GM19395 (cell line): ENCODE measurements around the gene IL20RB.
"Not testable (repeated sequence)": the region's sequence is repeated elsewhere in the genome, so short reads cannot be mapped to it uniquely, and the experiment has no call there.

Source experiments
- ATAC-seq: cut with Tn5 transposase; IDR thresholded peaks from one replicate; pipeline ENCODE4 v1.9.1; 2021; ENCODE audit warnings: mild to moderate bottlenecking, moderate library complexity; ENCODE audit not compliant: unreplicated experiment

The IL20RB gene

GRCh38 chr3:136982520-136983138 is 24.8 kb downstream of the IL20RB start:
- no peak for ATAC-seq

DNA sequence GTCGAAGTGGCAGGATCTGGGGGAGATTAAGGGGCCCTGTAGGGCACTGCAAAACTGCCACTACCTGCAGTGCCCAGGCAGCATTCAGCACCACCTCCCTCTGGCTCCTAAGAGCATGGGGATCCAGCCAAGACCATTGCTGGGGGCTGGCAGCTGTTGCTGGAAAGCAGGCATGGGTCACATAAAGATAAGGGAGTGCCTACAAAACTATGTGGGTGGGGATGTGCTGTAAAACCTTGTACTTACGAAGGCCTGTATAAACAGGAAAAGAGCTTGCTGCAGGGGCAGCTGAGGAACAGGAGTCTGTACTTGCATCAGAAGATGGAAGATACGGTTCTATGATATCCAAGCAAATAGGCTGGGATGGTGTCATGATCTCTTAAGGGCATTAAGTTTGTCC is 27.1 kb downstream of the IL20RB start:
- ATAC-seq = no peak

GRCh38 chr3:136987398-136987980 is 29.7 kb downstream of the IL20RB start:
- not testable (repeated sequence) for ATAC-seq

DNA sequence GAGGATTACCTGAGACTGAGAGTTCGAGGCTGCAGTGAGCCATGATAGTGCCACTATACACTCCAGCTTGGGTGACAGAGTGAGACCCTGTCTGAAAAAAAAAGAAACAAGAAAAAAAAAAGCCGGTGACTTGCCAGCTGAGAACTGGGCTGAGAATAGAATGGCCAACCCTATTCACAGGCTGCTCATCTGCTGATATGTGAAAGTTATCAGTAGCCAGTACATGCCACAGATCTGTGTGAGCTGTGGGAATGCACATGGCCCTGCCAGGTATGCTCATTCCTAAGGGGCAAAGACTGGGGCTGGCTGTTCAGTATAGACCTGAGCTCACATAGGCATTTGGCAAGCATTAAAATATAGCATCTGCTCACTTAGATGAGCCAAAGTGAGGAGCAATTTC is 30.9 kb downstream of the IL20RB start:
- ATAC-seq = no peak

DNA sequence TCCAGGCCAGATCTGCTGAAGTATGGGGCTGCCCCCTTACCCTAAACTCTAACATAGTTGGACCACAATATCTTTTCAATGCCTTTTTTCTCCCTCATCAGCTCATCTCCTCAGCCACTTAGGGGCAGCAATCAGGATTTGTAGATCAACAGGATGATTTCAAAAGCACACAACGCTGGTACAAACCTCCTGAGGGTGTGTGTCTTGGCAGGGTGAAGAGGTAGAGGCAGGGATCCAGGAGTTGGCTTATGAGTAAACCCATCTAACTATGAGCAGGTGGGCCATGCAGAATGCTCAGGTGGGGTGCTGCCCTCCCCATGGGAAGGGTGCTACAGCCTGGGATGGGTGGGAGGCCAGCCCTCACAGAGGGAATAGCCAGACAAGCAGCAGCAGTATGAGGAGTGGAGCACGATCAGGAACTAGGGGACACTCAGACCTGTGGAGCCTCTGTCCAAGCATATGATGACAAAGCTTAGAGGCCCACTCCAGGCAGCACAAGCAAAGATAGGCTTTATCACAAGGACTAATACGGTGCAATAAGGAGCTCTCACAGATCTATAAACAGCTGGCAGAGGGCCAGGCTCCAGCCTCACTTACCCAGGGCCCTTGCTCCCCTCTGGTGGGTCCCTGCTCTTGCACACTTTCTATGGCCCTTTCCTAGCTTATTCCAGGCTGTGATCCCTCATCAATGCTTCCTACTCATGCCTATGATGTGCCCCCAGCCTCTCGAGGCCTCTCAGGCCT is 32.2 kb downstream of the IL20RB start:
- no peak for ATAC-seq

GRCh38 chr3:136990826-136991225 is 33.0 kb downstream of the IL20RB start:
- no peak for ATAC-seq

- ATAC-seq = no peak
These were observed 34.3 kb downstream of the IL20RB start for GRCh38 chr3:136992115-136992514.

- ATAC-seq = no peak
These were observed 37.2 kb downstream of the IL20RB start for GRCh38 chr3:136994772-136995516.

GRCh38 chr3:136995652-136996051 is 37.9 kb downstream of the IL20RB start:
- ATAC-seq = no peak

- no peak for ATAC-seq
These were observed 42.3 kb downstream of the IL20RB start for GRCh38 chr3:137000039-137000438.

- ATAC-seq = not testable (repeated sequence)
These were observed 49.6 kb downstream of the IL20RB start for GRCh38 chr3:137007376-137007775.

- ATAC-seq = no peak
These were observed 50.3 kb downstream of the IL20RB start for GRCh38 chr3:137008131-137008530.

DNA sequence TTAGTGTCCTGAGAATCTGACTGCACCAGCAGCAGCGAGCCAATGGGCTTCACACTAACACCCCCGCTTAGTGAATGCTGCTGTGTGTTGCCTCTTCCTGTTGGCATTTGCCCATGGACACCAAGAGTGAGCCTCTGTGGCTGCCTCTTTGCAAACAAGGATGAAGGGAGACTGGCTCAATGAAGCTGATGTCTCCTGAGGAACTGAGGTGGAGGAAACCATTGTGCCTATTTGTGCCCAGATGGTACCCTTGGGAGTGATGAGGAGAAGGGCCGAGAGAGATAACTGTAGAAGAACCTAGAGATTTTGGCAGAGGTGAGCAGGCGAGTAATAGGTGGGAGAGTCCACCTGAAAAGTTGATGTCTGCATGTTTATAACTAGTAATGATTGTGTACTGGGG is 51.2 kb downstream of the IL20RB start:
- no peak for ATAC-seq

GRCh38 chr3:137010137-137010536 is 52.4 kb downstream of the IL20RB start:
- no peak for ATAC-seq

DNA sequence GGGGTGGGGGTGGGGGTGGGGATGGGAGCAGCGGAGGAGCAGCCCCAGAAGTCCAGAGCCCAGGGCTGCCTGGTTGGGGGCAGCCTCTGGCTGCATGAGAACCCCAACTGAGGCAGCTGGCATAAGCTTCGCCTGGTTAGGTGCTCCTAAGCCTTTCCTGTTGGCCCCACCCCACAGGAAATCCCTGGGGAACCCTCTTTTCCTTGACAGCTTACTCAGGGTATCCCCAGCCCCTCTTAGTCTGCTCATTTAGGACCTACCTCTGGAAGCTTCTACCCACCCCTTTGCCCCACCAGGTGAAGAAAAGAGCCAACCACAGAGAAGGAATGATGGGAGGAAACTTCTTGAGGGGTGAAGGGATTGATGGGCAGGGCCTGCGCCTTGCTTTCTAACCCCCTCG is 53.4 kb downstream of the IL20RB start:
- ATAC-seq = no peak

- no peak for ATAC-seq
These were observed 54.3 kb downstream of the IL20RB start for GRCh38 chr3:137012097-137012501.

DNA sequence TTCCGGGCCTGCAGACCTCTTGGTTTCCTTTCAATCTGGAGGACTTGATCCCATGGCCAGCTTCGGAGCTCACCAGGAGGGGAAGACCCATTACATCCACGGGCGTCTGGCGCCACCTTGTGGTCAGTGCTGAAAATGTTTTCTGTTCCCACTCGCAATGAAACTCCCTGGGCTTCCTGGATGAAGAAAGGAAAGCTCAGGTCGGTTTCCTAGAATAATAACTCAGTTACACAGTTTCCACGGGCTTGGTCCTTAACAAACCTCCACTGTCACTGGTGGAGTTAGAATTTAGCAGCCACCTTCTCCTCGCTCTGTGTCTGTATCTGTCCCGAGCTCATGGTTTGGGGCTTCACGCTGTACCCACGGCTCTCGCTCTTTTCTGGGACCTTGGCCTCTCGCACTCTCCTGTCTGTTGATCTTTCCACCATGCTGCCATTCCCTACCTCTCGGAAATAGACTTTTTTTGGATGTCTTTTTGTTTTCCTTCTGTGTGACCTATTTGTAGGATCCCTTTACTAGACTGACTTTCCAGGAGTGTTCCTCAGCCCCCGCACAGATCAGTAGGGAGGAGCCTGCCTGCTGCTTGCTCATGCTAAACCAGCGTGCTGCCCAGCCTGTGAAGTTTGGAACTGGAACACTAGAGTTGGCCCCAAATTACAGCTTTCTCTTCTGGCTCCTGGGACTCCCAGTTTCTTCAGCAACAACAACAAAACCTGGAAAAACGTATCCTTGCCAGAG is 56.3 kb downstream of the IL20RB start:
- ATAC-seq = peak; percentile 89

DNA sequence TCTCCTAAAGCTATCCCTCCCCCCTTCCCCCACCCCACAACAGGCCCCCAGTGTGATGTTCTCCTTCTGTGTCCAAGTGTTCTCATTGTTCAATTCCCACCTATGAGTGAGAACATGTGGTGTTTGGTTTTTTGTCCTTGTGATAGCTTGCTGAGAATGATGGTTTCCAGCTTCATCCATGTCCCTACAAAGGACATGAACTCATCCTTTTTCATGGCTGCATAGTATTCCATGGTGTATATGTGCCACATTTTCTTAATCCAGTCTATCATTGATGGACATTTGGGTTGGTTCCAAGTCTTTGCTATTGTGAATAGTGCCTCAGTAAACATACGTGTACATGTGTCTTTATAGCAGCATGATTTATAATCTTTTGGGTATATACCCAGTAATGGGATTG is 59.5 kb downstream of the IL20RB start:
- not testable (repeated sequence) for ATAC-seq

DNA sequence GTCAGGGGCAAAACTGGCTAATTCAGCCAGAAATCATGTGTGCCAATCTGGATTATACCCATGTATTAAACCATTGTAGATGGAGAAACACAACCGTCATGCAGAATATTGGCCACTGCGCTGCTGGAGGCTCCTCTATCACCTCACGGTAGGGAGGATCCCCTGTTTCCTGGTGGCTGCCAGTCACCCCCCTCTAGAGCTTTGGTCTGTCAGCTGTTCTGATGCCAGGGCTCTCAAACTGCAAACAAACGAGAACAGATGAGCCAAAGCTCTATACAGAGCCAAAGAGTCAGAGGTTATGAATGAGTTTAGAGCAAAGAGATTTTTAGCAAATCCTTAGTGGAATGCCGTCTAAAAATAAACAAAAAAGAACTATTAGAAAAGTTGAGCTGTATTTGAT is 62.5 kb downstream of the IL20RB start:
- no peak for ATAC-seq

GRCh38 chr3:137020888-137021287 is 63.1 kb downstream of the IL20RB start:
- no peak for ATAC-seq

- no peak for ATAC-seq
These were observed 66.6 kb downstream of the IL20RB start for GRCh38 chr3:137024348-137024747.
